ENCODE results near the gene CPN2. TPM values are rescaled to one million over a fixed set of nuclear protein-coding genes. Genes with fewer than 3 reads are reported as not detected.

The CPN2 gene
- total and polyA plus RNA-seq, 2 donors (not counting 3 experiments of a cell fraction or from before 2014, with no cell fraction given), result not detected

DNA sequence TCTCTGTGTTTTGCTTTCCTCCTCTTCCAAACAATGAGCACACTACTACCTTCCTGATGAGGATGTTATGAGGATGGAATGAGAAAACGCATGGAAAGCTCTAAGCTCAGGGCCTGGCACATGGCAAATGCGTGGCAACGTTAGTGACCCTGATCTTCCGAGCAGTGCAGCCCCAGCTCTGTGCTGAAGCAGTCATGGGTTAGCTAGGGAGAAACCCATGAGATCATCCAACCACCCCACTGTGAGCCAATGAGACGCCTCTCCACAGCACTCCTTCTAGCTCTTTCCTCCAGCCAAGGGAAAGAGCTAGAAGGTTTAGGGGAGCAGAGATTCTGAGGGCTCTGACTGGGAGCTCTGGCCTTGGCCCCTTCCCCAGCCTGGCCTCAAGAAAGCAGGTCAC lies 4.5 kb downstream of the CPN2 start:
- H3K9ac ChIP-seq (replicated peaks; ENCODE audit: extremely low read depth, insufficient read depth, low read length), result no peak overlapping the region
- DNase-seq (ENCODE audit: low read depth, low spot score) (no peak), FAIRE-seq (no peak)
- H3K27ac ChIP-seq (ENCODE audit: insufficient read depth, low read depth, low read length), result no peak overlapping the region
- ChIA-PET CTCF (interaction anchor here (0.9 to 7.1 kb wide), 8 partner anchors 9 to 682 kb away, joined by 3 to 84 read pairs (median 31); partner anchors contain the start of gene GP5), POLR2A (no interaction called here)
- peaks cover 0 to under 1% of the 10 kb centered on the region in 2 experiments for H3K27me3 ChIP-seq (ENCODE audit: control insufficient read depth in 2 of 2, insufficient read depth in 2 of 2, low read length in 2 of 2)
- no peak overlapping the region for H3K4me3 ChIP-seq (replicated peaks in 1 of 3; ENCODE audit: insufficient read depth in 1 of 3, low read depth in 1 of 3, low read length in 3 of 3)
- dilution Hi-C loops (cut with MboI; ENCODE audit: extremely low pct_ligation_motif_present, low sequenced_read_pairs), result no loop called here
- H3K9me1 ChIP-seq (replicated peaks; ENCODE audit: control insufficient read depth, extremely low read depth, insufficient read depth, low read length), result no peaks in the 10 kb centered on the region
- no peaks in the 10 kb centered on the region for H3K9me3 ChIP-seq (replicated peaks; ENCODE audit: control insufficient read depth, insufficient read depth, low read length)
- no TSS peak for BruUV-seq (replicated peaks)
- H3K79me2 ChIP-seq (ENCODE audit: control insufficient read depth, insufficient read depth, low read length), result no peaks in the 10 kb centered on the region
- no peaks in the 10 kb centered on the region for H3K4me1 ChIP-seq (ENCODE audit: control insufficient read depth, extremely low read depth, insufficient read depth, low read length)
- H4K20me1 ChIP-seq (replicated peaks; ENCODE audit: control insufficient read depth, extremely low read depth, insufficient read depth, low read length), result no peaks in the 10 kb centered on the region
- no peak overlapping the region for H2AFZ ChIP-seq (ENCODE audit: low read depth, low read length)
- no peak overlapping the region for H3K4me2 ChIP-seq (ENCODE audit: insufficient read depth, low read length)
- TF ChIP-seq EZH2 (IDR thresholded peaks at IDR 0.05; ENCODE audit: borderline replicate concordance, low read depth, low read length, severe bottlenecking), result no peak
- no peak for TF ChIP-seq JUN (IDR thresholded peaks at IDR 0.05; ENCODE audit: borderline replicate concordance, insufficient read depth, insufficient read length, low read depth)
- TF ChIP-seq POLR2AphosphoS5 (IDR thresholded peaks at IDR 0.05; ENCODE audit: insufficient read depth, low read depth, low read length), result no peak
- no peak for TF ChIP-seq FOS (IDR thresholded peaks at IDR 0.05; ENCODE audit: borderline replicate concordance, insufficient read depth, low read length)
- TF ChIP-seq CTCF (IDR thresholded peaks at IDR 0.05; ENCODE audit: extremely low read depth in 1 of 2, insufficient read depth in 1 of 2, low read depth in 1 of 2, low read length in 2 of 2), result no peak
- no peak for TF ChIP-seq GATA2 (IDR thresholded peaks at IDR 0.05; ENCODE audit: insufficient read depth, insufficient read length, low read depth, low read length)
- TF ChIP-seq MYC (IDR thresholded peaks at IDR 0.05; ENCODE audit: low read depth, low read length), result no peak
- no peak for TF ChIP-seq POLR2A (IDR thresholded peaks at IDR 0.05; ENCODE audit: low read depth, low read length)
- TF ChIP-seq, protein P1, sequence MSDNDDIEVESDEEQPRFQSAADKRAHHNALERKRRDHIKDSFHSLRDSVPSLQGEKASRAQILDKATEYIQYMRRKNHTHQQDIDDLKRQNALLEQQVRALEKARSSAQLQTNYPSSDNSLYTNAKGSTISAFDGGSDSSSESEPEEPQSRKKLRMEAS (IDR thresholded peaks at IDR 0.05; ENCODE audit: insufficient read depth, insufficient read length), result no peak
- intact Hi-C loops (cut with micrococcal nuclease), result no loop called here
- H3K36me3 ChIP-seq (ENCODE audit: control insufficient read depth in 2 of 2, extremely low read depth in 1 of 2, insufficient read depth in 2 of 2, low read length in 2 of 2), result no peaks in the 10 kb centered on the region

Measured in endothelial cell of umbilical vein (primary cell).